ENCODE results near the gene PTPN14. TPM values are rescaled to one million over a fixed set of nuclear protein-coding genes. Genes with fewer than 3 reads are reported as not detected.

The PTPN14 gene
- total RNA-seq, 1 experiment from 2014 or later: 76.4 TPM

DNA sequence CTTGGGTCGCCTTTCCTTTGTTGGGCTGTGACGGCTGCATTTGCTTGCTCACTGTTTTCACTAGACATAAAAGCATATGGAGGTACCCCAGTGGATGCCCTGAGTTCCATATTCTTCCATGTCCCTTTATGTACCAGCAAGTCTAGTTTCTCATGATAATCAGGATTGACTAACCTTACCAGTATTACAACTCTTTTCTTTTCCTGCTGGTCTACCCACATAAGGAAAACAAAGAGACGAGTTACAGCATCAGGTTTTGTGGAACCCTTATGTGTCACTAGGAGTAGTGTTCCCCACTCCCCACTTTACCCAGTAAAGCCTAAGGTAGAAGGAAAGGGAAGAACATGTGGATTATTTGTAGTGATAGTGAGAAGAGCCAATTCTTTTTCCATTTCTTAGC, 35.2 kb upstream of the PTPN14 start:
- no peak overlapping the region for H3K56ac ChIP-seq (ENCODE audit: insufficient read length, low read depth, low read length)
- Mint-ChIP-seq H3K4me3 (no peak overlapping the region), H3K36me3 (ENCODE audit: insufficient read depth in 1 of 3, low read depth in 3 of 3) (no peaks in the 10 kb centered on the region), H3K27me3 (ENCODE audit: low read depth) (no peaks in the 10 kb centered on the region), H3K9me3 (no peaks in the 10 kb centered on the region), H3K4me1 (peaks cover 10 to 12% of the 10 kb centered on the region in 2 experiments), H3K27ac (no peak overlapping the region)
- H2BK15ac ChIP-seq (ENCODE audit: low read depth, low read length): no peak overlapping the region
- no peak overlapping the region for H4K91ac ChIP-seq (ENCODE audit: insufficient read length, low read depth, low read length)
- no peaks in the 10 kb centered on the region for H4K20me1 ChIP-seq (ENCODE audit: control insufficient read depth, insufficient read depth, insufficient read length)
- no peak overlapping the region for H3K27ac ChIP-seq (ENCODE audit: insufficient read length, low read depth, low read length)
- no peak overlapping the region for H3K4me2 ChIP-seq (ENCODE audit: insufficient read depth, insufficient read length, low read length)
- H2AK5ac ChIP-seq (ENCODE audit: insufficient read length, low read length): no peak overlapping the region
- H2BK120ac ChIP-seq (ENCODE audit: low read depth, low read length, poor library complexity, severe bottlenecking): no peak overlapping the region
- no peak overlapping the region for H3K14ac ChIP-seq (ENCODE audit: insufficient read depth, low read length)
- H3K9ac ChIP-seq (ENCODE audit: extremely low read depth, insufficient read length, low read length): no peak overlapping the region
- H3K4ac ChIP-seq (ENCODE audit: low read depth, low read length): no peak overlapping the region
- peaks cover 6% of the 10 kb centered on the region for H3K4me1 ChIP-seq (ENCODE audit: insufficient read depth, low read length)
- no peak overlapping the region for H4K5ac ChIP-seq (ENCODE audit: insufficient read length, low read depth, low read length)
- WGBS (ENCODE audit: extremely low coverage, insufficient read length, low lambda C conversion rate): no CpG with 5 or more reads among the region's 3 CpGs
- H4K8ac ChIP-seq (replicated peaks; ENCODE audit: insufficient read length, low read depth, low read length): no peak overlapping the region
- H3K18ac ChIP-seq (ENCODE audit: insufficient read length, low read depth, low read length): no peak overlapping the region
- H2BK5ac ChIP-seq (ENCODE audit: insufficient read length, low read length): no peak overlapping the region
- DNase-seq: no peak
- TF ChIP-seq, protein P1, sequence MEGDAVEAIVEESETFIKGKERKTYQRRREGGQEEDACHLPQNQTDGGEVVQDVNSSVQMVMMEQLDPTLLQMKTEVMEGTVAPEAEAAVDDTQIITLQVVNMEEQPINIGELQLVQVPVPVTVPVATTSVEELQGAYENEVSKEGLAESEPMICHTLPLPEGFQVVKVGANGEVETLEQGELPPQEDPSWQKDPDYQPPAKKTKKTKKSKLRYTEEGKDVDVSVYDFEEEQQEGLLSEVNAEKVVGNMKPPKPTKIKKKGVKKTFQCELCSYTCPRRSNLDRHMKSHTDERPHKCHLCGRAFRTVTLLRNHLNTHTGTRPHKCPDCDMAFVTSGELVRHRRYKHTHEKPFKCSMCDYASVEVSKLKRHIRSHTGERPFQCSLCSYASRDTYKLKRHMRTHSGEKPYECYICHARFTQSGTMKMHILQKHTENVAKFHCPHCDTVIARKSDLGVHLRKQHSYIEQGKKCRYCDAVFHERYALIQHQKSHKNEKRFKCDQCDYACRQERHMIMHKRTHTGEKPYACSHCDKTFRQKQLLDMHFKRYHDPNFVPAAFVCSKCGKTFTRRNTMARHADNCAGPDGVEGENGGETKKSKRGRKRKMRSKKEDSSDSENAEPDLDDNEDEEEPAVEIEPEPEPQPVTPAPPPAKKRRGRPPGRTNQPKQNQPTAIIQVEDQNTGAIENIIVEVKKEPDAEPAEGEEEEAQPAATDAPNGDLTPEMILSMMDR (conservative IDR thresholded peaks at IDR 0.05): no peak
- H3K27me3 ChIP-seq (ENCODE audit: insufficient read depth, low read length): no peaks in the 10 kb centered on the region
- no peaks in the 10 kb centered on the region for H3K9me3 ChIP-seq (ENCODE audit: control insufficient read depth, low read depth, low read length)
- no peaks in the 10 kb centered on the region for H3K79me1 ChIP-seq (ENCODE audit: insufficient read depth, low read depth, low read length, poor library complexity, severe bottlenecking)
- no peaks in the 10 kb centered on the region for H3K23me2 ChIP-seq (ENCODE audit: insufficient read length, low read depth, low read length, poor library complexity, severe bottlenecking)
- no peak overlapping the region for H3T11ph ChIP-seq (ENCODE audit: low read length)
- no peak overlapping the region for H2BK12ac ChIP-seq (ENCODE audit: insufficient read length, low read depth, low read length)
- no peak overlapping the region for H3K23ac ChIP-seq (ENCODE audit: insufficient read length, low read depth, low read length)
- H2BK20ac ChIP-seq (ENCODE audit: low read depth, low read length, poor library complexity, severe bottlenecking): no peak overlapping the region
- H3K79me2 ChIP-seq (ENCODE audit: insufficient read depth, low read length): no peaks in the 10 kb centered on the region
- H2AFZ ChIP-seq (ENCODE audit: low read length): no peak overlapping the region
